Activated naive CD8-positive, alpha-beta T cell treated with anti-CD3 and anti-CD28 coated beads, Interleukin-2, amount 10 ng/mL, durations not matched to agents 7 days and 5 days (primary cell): ENCODE data around the gene ARF1. TPM values are rescaled to one million over a fixed set of nuclear protein-coding genes. Genes with fewer than 3 reads are reported as not detected.

Experiments
- ATAC-seq: fragments of 150-1000 bp; cut with Tn5 transposase; one replicate; pipeline ENCODE4 v1.10.0; 2021; ENCODE audit warnings: low read depth, moderate library complexity
- POLR2A ChIA-PET: fragments of 350-600 bp; sonication (Branson Sonifier 250); formaldehyde crosslinking; loops from one replicate; lab custom pipeline; 2021; ENCODE audit warnings: antibody characterized with exemption; lab: Charles Lee
- DNase-seq: peaks from one replicate; pipeline ENCODE4 v3.0.0; 2021
- H3K27ac Mint-ChIP-seq: one replicate; pipeline ENCODE4 v1.8.0; 2022; ENCODE audit warnings: mild to moderate bottlenecking, mixed read lengths
- H3K27me3 Mint-ChIP-seq: one replicate; pipeline ENCODE4 v1.8.0; 2022; ENCODE audit warnings: mild to moderate bottlenecking, moderate library complexity, mixed read lengths
- H3K36me3 Mint-ChIP-seq: one replicate; pipeline ENCODE4 v1.8.0; 2021; ENCODE audit warnings: mild to moderate bottlenecking, mixed read lengths
- H3K4me1 Mint-ChIP-seq: one replicate; pipeline ENCODE4 v1.8.0; 2021; ENCODE audit warnings: mixed read lengths
- H3K4me3 Mint-ChIP-seq: one replicate; pipeline ENCODE4 v1.8.0; 2022; ENCODE audit warnings: mild to moderate bottlenecking, moderate library complexity, mixed read lengths
- H3K9me3 Mint-ChIP-seq: one replicate; pipeline ENCODE4 v1.8.0; 2021; ENCODE audit warnings: mixed read lengths
- total RNA-seq, 2 experiments: library from RNA; stranded (reverse); gene quantifications; one replicate each; pipeline ENCODE4 v1.2.3, GENCODE V29; 2021

The ARF1 gene
- total RNA-seq, 2 experiments from 2014 or later, result 266 to 284 TPM

- ATAC-seq (no peak), DNase-seq (no peak)
- H3K36me3 Mint-ChIP-seq, result no peaks in the 10 kb centered on the region
- POLR2A ChIA-PET, result interaction anchor here (0.7 to 0.8 kb wide), 2 partner anchors 21 to 140 kb away, joined by 3 read pairs; no protein-coding TSS in a partner anchor
- H3K9me3 Mint-ChIP-seq, result no peaks in the 10 kb centered on the region
- peak overlapping the region; percentile 73 for H3K4me3 Mint-ChIP-seq
- H3K4me1 Mint-ChIP-seq, result peaks cover 1% of the 10 kb centered on the region
- no peak overlapping the region for H3K27ac Mint-ChIP-seq
- H3K27me3 Mint-ChIP-seq, result peaks cover 41% of the 10 kb centered on the region
Measured at GRCh38 chr1:228060458-228061190, 21.9 kb upstream of the ARF1 start.

DNA sequence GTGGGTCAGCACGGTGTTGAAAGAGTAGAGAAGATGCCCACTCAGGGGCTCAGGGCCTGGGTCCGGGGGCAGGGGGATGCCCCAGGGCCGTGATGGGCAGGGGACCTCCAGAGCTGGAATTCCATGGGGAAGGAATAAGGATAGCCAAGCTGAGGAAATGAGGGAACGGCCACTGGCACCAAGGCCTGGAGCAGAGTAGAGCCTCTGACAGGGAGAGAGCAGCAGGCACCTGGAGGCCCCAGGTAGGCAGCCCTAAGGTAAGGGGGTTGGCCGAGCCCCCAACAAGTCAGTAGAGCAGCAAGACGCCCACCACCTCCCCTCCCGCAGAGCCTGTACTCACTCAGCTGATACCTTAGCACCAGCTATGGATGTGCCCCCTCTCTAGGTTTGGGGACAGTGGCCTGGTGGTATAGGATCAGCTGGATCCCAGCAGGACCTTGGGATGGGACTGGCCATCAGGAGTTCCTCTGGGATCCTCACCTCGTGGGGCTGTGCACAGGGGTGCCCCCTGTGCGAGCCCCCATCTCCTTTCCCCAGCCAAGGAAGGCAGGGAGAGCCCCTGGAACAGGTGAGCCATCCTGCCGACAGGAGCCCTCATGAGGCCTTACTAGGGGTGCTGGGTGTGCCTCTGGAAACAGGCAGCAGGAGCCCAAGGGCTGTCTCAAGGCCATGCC lies 21.0 kb upstream of the ARF1 start:
- H3K27me3 Mint-ChIP-seq, result peaks cover 33% of the 10 kb centered on the region
- H3K4me1 Mint-ChIP-seq, result peaks cover 1% of the 10 kb centered on the region
- ATAC-seq, result no peak
- H3K4me3 Mint-ChIP-seq, result no peak overlapping the region
- H3K36me3 Mint-ChIP-seq, result no peaks in the 10 kb centered on the region
- POLR2A ChIA-PET, result interaction anchor here (0.7 kb wide), 1 partner anchor 141 kb away, joined by 3 read pairs; no protein-coding TSS in a partner anchor
- DNase-seq, result no peak
- no peaks in the 10 kb centered on the region for H3K9me3 Mint-ChIP-seq
- no peak overlapping the region for H3K27ac Mint-ChIP-seq

DNA sequence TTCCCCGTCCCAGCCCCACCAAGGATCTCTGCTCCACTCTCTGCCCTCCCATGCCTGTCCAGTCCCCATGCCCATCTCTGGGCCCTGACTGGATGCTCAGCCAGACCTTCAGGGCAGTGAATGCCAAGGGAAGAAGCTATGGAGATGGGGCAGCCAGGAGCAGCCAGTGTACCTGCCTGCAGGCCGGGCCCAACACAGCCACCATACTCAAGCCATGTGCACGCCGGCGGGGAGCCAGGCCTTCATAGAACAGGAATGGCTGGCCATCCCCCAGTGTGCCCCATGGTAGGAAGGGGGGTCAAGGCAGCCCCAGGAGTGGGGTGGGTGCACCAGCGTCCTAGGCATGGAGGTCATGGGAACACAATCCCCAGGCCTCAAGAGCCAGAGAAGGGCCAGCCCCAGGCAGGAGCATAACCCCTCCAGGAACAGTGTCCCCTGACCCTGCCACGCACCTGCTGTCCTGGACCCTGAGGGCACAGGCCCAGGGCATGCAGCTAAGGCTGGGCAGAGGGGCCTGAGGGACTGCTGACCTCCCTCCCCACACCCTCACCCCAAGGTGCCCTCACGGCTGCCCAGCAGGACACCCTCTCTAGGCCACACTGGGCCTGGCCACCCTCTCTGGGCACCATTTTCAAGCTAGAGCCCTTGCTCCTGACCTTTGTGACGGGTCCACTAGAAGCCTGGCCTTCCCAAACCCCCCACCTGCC lies 20.3 kb upstream of the ARF1 start:
- ATAC-seq (no peak), DNase-seq (no peak)
- H3K27ac Mint-ChIP-seq, result no peak overlapping the region
- no peaks in the 10 kb centered on the region for H3K9me3 Mint-ChIP-seq
- H3K36me3 Mint-ChIP-seq, result no peaks in the 10 kb centered on the region
- H3K27me3 Mint-ChIP-seq, result peaks cover 34% of the 10 kb centered on the region
- H3K4me1 Mint-ChIP-seq, result peaks cover 3% of the 10 kb centered on the region
- H3K4me3 Mint-ChIP-seq, result no peak overlapping the region
- POLR2A ChIA-PET, result no interaction called here

GRCh38 chr1:228062812-228063211 lies 19.7 kb upstream of the ARF1 start:
- POLR2A ChIA-PET, result no interaction called here
- no peak for DNase-seq

GRCh38 chr1:228063251-228064191 lies 19.0 kb upstream of the ARF1 start:
- Mint-ChIP-seq H3K9me3 (no peaks in the 10 kb centered on the region), H3K4me3 (no peak overlapping the region), H3K27ac (no peak overlapping the region), H3K36me3 (no peaks in the 10 kb centered on the region), H3K27me3 (peaks cover 23% of the 10 kb centered on the region), H3K4me1 (peaks cover 3% of the 10 kb centered on the region)
- no peak for DNase-seq
- POLR2A ChIA-PET, result no interaction called here
- no peak for ATAC-seq

More at GRCh38 chr1:228062812-228063211, 19.7 kb upstream of the ARF1 start:
- no peak overlapping the region for H3K4me3 Mint-ChIP-seq
- H3K27me3 Mint-ChIP-seq, result peaks cover 30% of the 10 kb centered on the region
- no peaks in the 10 kb centered on the region for H3K36me3 Mint-ChIP-seq
- ATAC-seq, result no peak
- peaks cover 3% of the 10 kb centered on the region for H3K4me1 Mint-ChIP-seq
- H3K27ac Mint-ChIP-seq, result no peak overlapping the region
- H3K9me3 Mint-ChIP-seq, result no peaks in the 10 kb centered on the region

- H3K4me3 Mint-ChIP-seq, result no peak overlapping the region
- no peak for DNase-seq
- peaks cover 22% of the 10 kb centered on the region for H3K27me3 Mint-ChIP-seq
- no peak overlapping the region for H3K27ac Mint-ChIP-seq
- no peak for ATAC-seq
- peaks cover 3% of the 10 kb centered on the region for H3K4me1 Mint-ChIP-seq
- H3K36me3 Mint-ChIP-seq, result no peaks in the 10 kb centered on the region
- H3K9me3 Mint-ChIP-seq, result no peaks in the 10 kb centered on the region
- POLR2A ChIA-PET, result no interaction called here
Measured at GRCh38 chr1:228064296-228064695, 18.2 kb upstream of the ARF1 start.

DNA sequence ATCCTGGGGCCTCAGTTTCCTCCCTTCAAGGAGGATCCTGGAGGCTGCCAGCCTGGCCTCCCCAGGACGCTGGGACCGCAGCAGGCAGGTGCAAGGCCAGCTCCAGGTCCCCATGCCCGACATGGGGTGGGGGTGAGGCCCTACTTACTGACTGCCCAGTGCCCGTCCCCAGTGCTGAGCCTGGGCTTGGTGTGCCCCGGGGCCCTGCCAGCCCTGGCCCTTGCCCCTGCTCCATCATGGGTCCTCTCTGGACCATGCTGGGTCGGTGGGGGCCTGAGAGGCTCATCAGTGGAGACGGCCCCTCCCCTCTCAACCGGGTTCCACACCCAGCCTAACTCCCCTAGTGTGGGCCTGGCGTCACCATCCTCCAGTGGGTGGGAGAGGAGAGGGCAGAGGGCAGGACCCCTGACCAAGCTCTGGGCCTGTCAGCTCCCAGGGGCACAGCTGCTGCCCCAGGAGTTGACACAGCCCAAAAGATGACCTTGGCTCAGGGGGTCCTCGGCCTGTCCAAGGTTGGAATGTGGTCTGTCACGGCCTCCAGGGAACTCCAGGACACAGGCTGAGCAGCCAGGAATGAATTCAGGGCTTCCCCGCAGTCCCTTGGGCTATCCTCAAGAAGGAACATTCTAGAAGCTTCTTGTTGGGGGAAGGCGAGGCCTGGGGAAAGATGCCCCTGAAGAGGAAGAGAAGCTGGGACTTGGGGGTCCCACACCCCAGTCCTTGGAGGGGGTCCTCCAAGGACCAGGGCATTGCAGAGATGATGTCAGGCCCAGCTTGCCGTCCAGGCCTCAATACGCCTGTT lies 17.6 kb upstream of the ARF1 start:
- H3K27ac Mint-ChIP-seq, result no peak overlapping the region
- no peak for ATAC-seq
- H3K36me3 Mint-ChIP-seq, result no peaks in the 10 kb centered on the region
- H3K27me3 Mint-ChIP-seq, result peaks cover 20% of the 10 kb centered on the region
- no peaks in the 10 kb centered on the region for H3K9me3 Mint-ChIP-seq
- H3K4me1 Mint-ChIP-seq, result peaks cover 3% of the 10 kb centered on the region
- POLR2A ChIA-PET, result no interaction called here
- no peak overlapping the region for H3K4me3 Mint-ChIP-seq
- DNase-seq, result no peak

- Mint-ChIP-seq H3K9me3 (no peaks in the 10 kb centered on the region), H3K4me3 (no peak overlapping the region), H3K27me3 (peaks cover 17% of the 10 kb centered on the region), H3K36me3 (no peaks in the 10 kb centered on the region), H3K27ac (no peak overlapping the region), H3K4me1 (peaks cover 3% of the 10 kb centered on the region)
- ATAC-seq (no peak), DNase-seq (no peak)
- POLR2A ChIA-PET, result interaction anchor here (0.7 kb wide), 1 partner anchor 7 kb away, joined by 3 read pairs; no protein-coding TSS in a partner anchor
Measured at GRCh38 chr1:228065543-228066347, 16.8 kb upstream of the ARF1 start.

- H3K27ac Mint-ChIP-seq, result no peak overlapping the region
- peaks cover 1% of the 10 kb centered on the region for H3K4me1 Mint-ChIP-seq
- DNase-seq (no peak), ATAC-seq (no peak)
- no peaks in the 10 kb centered on the region for H3K36me3 Mint-ChIP-seq
- POLR2A ChIA-PET, result interaction anchor here (0.7 kb wide), 1 partner anchor 8 kb away, joined by 3 read pairs; no protein-coding TSS in a partner anchor
- H3K9me3 Mint-ChIP-seq, result no peaks in the 10 kb centered on the region
- H3K27me3 Mint-ChIP-seq, result peaks cover 10% of the 10 kb centered on the region
- H3K4me3 Mint-ChIP-seq, result no peak overlapping the region
Measured at GRCh38 chr1:228066416-228066815, 16.1 kb upstream of the ARF1 start.

DNA sequence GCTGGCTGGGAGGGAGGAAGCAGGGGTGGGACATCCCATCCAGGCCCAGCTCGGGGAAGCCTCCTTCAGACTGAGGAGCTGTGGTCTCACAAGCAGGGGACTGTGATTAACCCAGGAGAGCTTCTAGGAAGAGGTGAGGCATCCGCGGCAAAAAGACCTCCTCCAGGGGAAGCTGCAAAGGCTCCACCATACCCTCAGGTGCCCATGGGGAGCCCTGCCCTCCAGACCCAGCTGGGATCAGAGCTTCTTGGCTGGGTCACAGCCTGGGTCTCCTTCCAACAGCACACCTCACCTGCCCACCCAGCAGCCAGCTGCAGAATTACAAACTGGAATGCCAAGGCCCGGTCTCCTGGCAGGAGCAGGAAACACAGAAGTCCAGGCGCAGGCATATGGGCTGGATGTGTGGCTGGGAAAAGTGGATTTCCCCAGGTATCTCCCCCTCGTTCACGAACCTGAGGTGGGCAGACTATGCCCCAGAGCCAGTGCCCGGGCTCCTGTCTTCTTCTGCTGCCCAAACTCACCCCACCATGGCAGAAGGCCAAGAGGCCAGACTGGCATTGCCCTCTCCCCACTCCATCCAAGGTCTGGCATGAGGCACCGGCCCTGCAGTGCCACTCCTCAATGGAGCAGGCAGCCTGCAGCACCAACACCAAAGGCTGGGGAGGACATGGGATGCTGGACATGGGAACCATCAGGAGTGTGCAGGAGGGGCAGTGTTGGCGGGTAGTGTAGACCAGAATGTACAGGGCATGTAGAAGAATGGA lies 15.4 kb upstream of the ARF1 start:
- Mint-ChIP-seq H3K27ac (no peak overlapping the region), H3K4me1 (peaks cover 1% of the 10 kb centered on the region), H3K36me3 (no peaks in the 10 kb centered on the region), H3K4me3 (no peak overlapping the region), H3K27me3 (peaks cover 14% of the 10 kb centered on the region), H3K9me3 (no peaks in the 10 kb centered on the region)
- POLR2A ChIA-PET, result interaction anchor here (0.7 kb wide), 1 partner anchor 8 kb away, joined by 3 read pairs; no protein-coding TSS in a partner anchor
- no peak for ATAC-seq
- no peak for DNase-seq

- Mint-ChIP-seq H3K9me3 (no peaks in the 10 kb centered on the region), H3K4me1 (peaks cover 1% of the 10 kb centered on the region), H3K27ac (no peak overlapping the region), H3K36me3 (no peaks in the 10 kb centered on the region), H3K4me3 (no peak overlapping the region), H3K27me3 (peaks cover 14% of the 10 kb centered on the region)
- DNase-seq, result no peak
- no peak for ATAC-seq
- POLR2A ChIA-PET, result no interaction called here
Measured at GRCh38 chr1:228068359-228068758, 14.1 kb upstream of the ARF1 start.
